Osteoblast (primary cell): ENCODE data around the gene CDH22. TPM values are rescaled to one million over a fixed set of nuclear protein-coding genes. Genes with fewer than 3 reads are reported as not detected.

ENCODE experiments used
- DNase-seq: peaks from one replicate; pipeline ENCODE4 v3.0.0; 2011; ENCODE audit warnings: low spot score, mixed read lengths; ENCODE audit not compliant: insufficient read length; ENCODE audit errors: missing footprints
- H2AFZ ChIP-seq: 2 replicates; pipeline ENCODE4 v1.6.0; 2011; ENCODE audit warnings: mild to moderate bottlenecking, low read length
- H3K27ac ChIP-seq: 2 replicates; pipeline ENCODE4 v1.5.1; 2011; ENCODE audit warnings: mild to moderate bottlenecking, low read depth, low read length, moderate library complexity
- H3K27me3 ChIP-seq: 2 replicates; pipeline ENCODE4 v1.6.0; 2012; ENCODE audit warnings: mild to moderate bottlenecking, control low read depth, inconsistent platforms, low read length, moderate library complexity; ENCODE audit not compliant: insufficient read depth
- H3K36me3 ChIP-seq: 2 replicates; pipeline ENCODE4 v1.5.1; 2011; ENCODE audit warnings: mild to moderate bottlenecking, low read length, control low read depth, moderate library complexity; ENCODE audit not compliant: insufficient read depth
- H3K4me1 ChIP-seq: 2 replicates; pipeline ENCODE4 v1.5.1; 2011; ENCODE audit warnings: mild to moderate bottlenecking, low read length, control low read depth, moderate library complexity; ENCODE audit not compliant: insufficient read depth
- H3K4me2 ChIP-seq: 2 replicates; pipeline ENCODE4 v1.6.0; 2011; ENCODE audit warnings: mild to moderate bottlenecking, low read length; ENCODE audit not compliant: insufficient read depth
- H3K4me3 ChIP-seq: fragments of 200-600 bp; sonication (generic); 3 replicates; pipeline ENCODE4 v1.5.1; 2012; ENCODE audit warnings: mild to moderate bottlenecking, low read length, inconsistent platforms; ENCODE audit not compliant: insufficient read depth
- H3K79me2 ChIP-seq: 2 replicates; pipeline ENCODE4 v1.6.0; 2012; ENCODE audit warnings: mild to moderate bottlenecking, low read length, control low read depth, inconsistent platforms; ENCODE audit not compliant: insufficient read depth
- H3K9me3 ChIP-seq: 2 replicates; pipeline ENCODE4 v1.5.1; 2011; ENCODE audit warnings: low read depth, low read length, control low read depth
- H4K20me1 ChIP-seq: 2 replicates; pipeline ENCODE4 v1.6.0; 2012; ENCODE audit warnings: mild to moderate bottlenecking, low read length, control low read depth; ENCODE audit not compliant: insufficient read depth
- CTCF ChIP-seq: IDR thresholded peaks from 2 replicates; pipeline ENCODE4 v1.5.1; 2011; ENCODE audit warnings: mild to moderate bottlenecking, low read depth, low read length, moderate library complexity; ENCODE audit errors: extremely low read depth
- total RNA-seq: library from RNA; depleted of rRNA; stranded (reverse); fragments of >200 nt; gene quantifications from 2 replicates; pipeline ENCODE4 v1.2.3, GENCODE V29; 2012

The CDH22 gene
- total RNA-seq, 1 donor: not detected

GRCh38 chr20:46240881-46241280 lies 67.4 kb downstream of the CDH22 start:
- no peak for DNase-seq
- Histone ChIP-seq H3K4me3 (no peak overlapping the region), H2AFZ (no peak overlapping the region), H4K20me1 (no peaks in the 10 kb centered on the region), H3K27ac (no peak overlapping the region), H3K79me2 (no peaks in the 10 kb centered on the region), H3K9me3 (no peaks in the 10 kb centered on the region), H3K36me3 (no peaks in the 10 kb centered on the region), H3K4me2 (no peak overlapping the region), H3K27me3 (peaks cover 11% of the 10 kb centered on the region), H3K4me1 (no peaks in the 10 kb centered on the region)
- TF ChIP-seq CTCF: no peak

- no peak overlapping the region for H3K27ac ChIP-seq
- no peak overlapping the region for H2AFZ ChIP-seq
- H3K4me1 ChIP-seq: no peaks in the 10 kb centered on the region
- no peaks in the 10 kb centered on the region for H3K36me3 ChIP-seq
- H3K4me2 ChIP-seq: no peak overlapping the region
- H3K79me2 ChIP-seq: no peaks in the 10 kb centered on the region
- H3K27me3 ChIP-seq: peaks cover 3% of the 10 kb centered on the region
- H3K4me3 ChIP-seq: no peak overlapping the region
- TF ChIP-seq CTCF: no peak
- no peaks in the 10 kb centered on the region for H4K20me1 ChIP-seq
- no peaks in the 10 kb centered on the region for H3K9me3 ChIP-seq
- DNase-seq: no peak
These were observed 68.2 kb downstream of the CDH22 start for GRCh38 chr20:46240065-46240464.

GRCh38 chr20:46237736-46238135 lies 70.6 kb downstream of the CDH22 start:
- Histone ChIP-seq H3K27ac (no peak overlapping the region), H3K9me3 (no peaks in the 10 kb centered on the region), H3K4me1 (no peaks in the 10 kb centered on the region), H3K27me3 (no peaks in the 10 kb centered on the region), H3K79me2 (no peaks in the 10 kb centered on the region), H3K4me3 (no peak overlapping the region), H3K36me3 (no peaks in the 10 kb centered on the region), H3K4me2 (no peak overlapping the region), H4K20me1 (no peaks in the 10 kb centered on the region), H2AFZ (no peak overlapping the region)
- DNase-seq: no peak
- TF ChIP-seq CTCF: no peak

GRCh38 chr20:46237227-46237626 lies 71.1 kb downstream of the CDH22 start:
- Histone ChIP-seq H3K9me3 (no peaks in the 10 kb centered on the region), H3K36me3 (no peaks in the 10 kb centered on the region), H3K79me2 (no peaks in the 10 kb centered on the region), H3K27ac (no peak overlapping the region), H2AFZ (no peak overlapping the region), H3K27me3 (no peaks in the 10 kb centered on the region), H3K4me1 (no peaks in the 10 kb centered on the region), H3K4me2 (no peak overlapping the region), H4K20me1 (no peaks in the 10 kb centered on the region), H3K4me3 (no peak overlapping the region)
- DNase-seq: no peak
- TF ChIP-seq CTCF: no peak
